Measurements from ENCODE around the gene LTBP3. TPM values are rescaled to one million over a fixed set of nuclear protein-coding genes. Genes with fewer than 3 reads are reported as not detected.

The LTBP3 gene
- total and polyA plus RNA-seq, 9 of the 15 experiments (the other 6 are each of a cell fraction or from before 2014, with no cell fraction given): 0.06 to 20.5 (median 4.8) TPM

DNA sequence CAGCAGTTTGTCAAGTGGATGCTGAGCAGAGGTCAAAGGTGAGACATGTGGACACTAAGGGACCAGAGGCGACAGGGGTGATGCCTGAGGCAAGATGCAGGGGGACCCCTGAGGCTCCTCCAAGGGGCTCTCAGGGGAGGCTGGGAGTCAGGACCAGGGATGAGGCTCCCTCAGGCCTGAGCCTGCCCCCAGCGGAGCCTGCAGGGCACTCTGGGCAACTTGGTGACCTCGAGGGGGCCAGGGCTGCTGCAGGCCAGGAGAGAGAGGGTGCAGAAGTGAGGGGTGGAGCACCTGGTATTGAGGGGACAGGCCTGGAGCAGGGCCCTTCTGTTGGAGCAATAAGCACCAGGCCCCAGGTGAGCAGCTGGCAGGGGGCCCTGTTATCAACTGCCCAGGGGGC is 23.8 kb upstream of the LTBP3 start:
- Histone ChIP-seq H2AFZ (ENCODE audit: low read depth, low read length) (no peak overlapping the region), H3K27me3 (ENCODE audit: control insufficient read depth in 2 of 2, insufficient read depth in 2 of 2, low read length in 2 of 2) (no peaks in the 10 kb centered on the region), H3K9me3 (replicated peaks; ENCODE audit: control insufficient read depth, insufficient read depth, low read depth, low read length) (no peaks in the 10 kb centered on the region), H3K4me2 (ENCODE audit: insufficient read depth, low read length) (no peak overlapping the region), H3K27ac (ENCODE audit: extremely low read depth, low read depth, low read length) (no peak overlapping the region), H3K79me2 (ENCODE audit: control insufficient read depth, insufficient read depth, low read length) (peaks cover 19% of the 10 kb centered on the region), H3K4me1 (replicated peaks in 1 of 2; ENCODE audit: control insufficient read depth in 2 of 2, insufficient read depth in 2 of 2, low read length in 2 of 2) (peaks cover 19 to 74% of the 10 kb centered on the region in 2 experiments), H3K9me1 (ENCODE audit: control insufficient read depth, insufficient read depth, low read length) (no peaks in the 10 kb centered on the region), H4K20me1 (replicated peaks; ENCODE audit: control insufficient read depth, insufficient read depth, low read length) (no peaks in the 10 kb centered on the region), H3K4me3 (no peak overlapping the region), H3K9ac (ENCODE audit: insufficient read depth in 1 of 2, low read depth in 2 of 2, low read length in 2 of 2) (peak overlapping the region in 1 of 2 experiments; percentile 35; a peak in 2 of 4 replicates), H3K36me3 (ENCODE audit: control insufficient read depth, insufficient read depth, low read length) (peaks cover 79% of the 10 kb centered on the region; the same call in 2 of the 3 replicates)
- intact Hi-C loops (cut with micrococcal nuclease) (no loop called here), in situ Hi-C loops (cut with MboI) (no loop called here)
- TF ChIP-seq, protein P1, sequence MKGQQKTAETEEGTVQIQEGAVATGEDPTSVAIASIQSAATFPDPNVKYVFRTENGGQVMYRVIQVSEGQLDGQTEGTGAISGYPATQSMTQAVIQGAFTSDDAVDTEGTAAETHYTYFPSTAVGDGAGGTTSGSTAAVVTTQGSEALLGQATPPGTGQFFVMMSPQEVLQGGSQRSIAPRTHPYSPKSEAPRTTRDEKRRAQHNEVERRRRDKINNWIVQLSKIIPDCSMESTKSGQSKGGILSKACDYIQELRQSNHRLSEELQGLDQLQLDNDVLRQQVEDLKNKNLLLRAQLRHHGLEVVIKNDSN (CRISPR knock-in tag; IDR thresholded peaks at IDR 0.05): no peak
- peak; percentile 51 for TF ChIP-seq POLR2G (IDR thresholded peaks at IDR 0.05; ENCODE audit: low read depth, low read length)
- WGBS (ENCODE audit: insufficient coverage, low coverage, missing lambda C conversion rate): 96% methylated on average over 2 of the region's 3 CpGs
- FAIRE-seq: no peak
- BruUV-seq (replicated peaks): no TSS peak
- DNase-seq (ENCODE audit: extremely low read depth in 1 of 4, low spot score in 3 of 4): no peak
- ATAC-seq: no peak
- CTCF ChIA-PET (ENCODE audit: low intra/inter-chr PET ratio): no interaction called here
- POLR2A ChIA-PET: interaction anchor here (0.6 to 1.2 kb wide), 3 partner anchors 34 to 83 kb away, joined by 3 to 4 read pairs (median 3); partner anchors contain the start of gene MALAT1

DNA sequence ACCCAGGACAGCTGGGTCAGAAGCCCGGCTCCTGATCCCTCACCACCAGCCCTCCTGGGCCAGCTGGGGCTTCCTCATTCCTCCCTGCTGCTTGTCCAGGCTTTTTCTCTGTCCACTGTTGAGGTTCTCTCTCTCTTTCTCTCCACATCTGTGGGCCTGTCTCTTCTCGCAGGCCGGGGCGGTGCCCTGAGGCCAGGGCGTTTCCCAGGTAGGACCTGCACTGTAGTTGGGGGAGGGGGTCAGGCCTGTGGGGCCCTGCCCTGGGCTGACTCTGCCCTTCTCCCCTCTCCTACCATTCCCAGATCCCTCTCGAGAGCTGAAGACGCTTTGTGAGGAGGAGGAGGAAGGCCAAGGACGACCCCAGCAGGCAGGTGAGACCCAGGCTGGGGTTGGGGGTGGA is 22.6 kb upstream of the LTBP3 start:
- Histone ChIP-seq H4K20me1 (replicated peaks; ENCODE audit: control insufficient read depth, insufficient read depth, low read length) (no peaks in the 10 kb centered on the region), H3K9me1 (ENCODE audit: control insufficient read depth, insufficient read depth, low read length) (no peaks in the 10 kb centered on the region), H3K4me3 (no peak overlapping the region), H2AFZ (ENCODE audit: low read depth, low read length) (no peak overlapping the region), H3K4me1 (replicated peaks in 1 of 2; ENCODE audit: control insufficient read depth in 2 of 2, insufficient read depth in 2 of 2, low read length in 2 of 2) (peaks cover 24 to 80% of the 10 kb centered on the region in 2 experiments), H3K27ac (ENCODE audit: extremely low read depth, low read depth, low read length) (no peak overlapping the region), H3K9ac (ENCODE audit: insufficient read depth in 1 of 2, low read depth in 2 of 2, low read length in 2 of 2) (peak overlapping the region in 1 of 2 experiments; percentile 71; a peak in 2 of 4 replicates), H3K27me3 (ENCODE audit: control insufficient read depth in 2 of 2, insufficient read depth in 2 of 2, low read length in 2 of 2) (no peaks in the 10 kb centered on the region), H3K79me2 (ENCODE audit: control insufficient read depth, insufficient read depth, low read length) (peaks cover 30% of the 10 kb centered on the region), H3K4me2 (ENCODE audit: insufficient read depth, low read length) (no peak overlapping the region), H3K36me3 (ENCODE audit: control insufficient read depth, insufficient read depth, low read length) (peaks cover 68% of the 10 kb centered on the region; the same call in 2 of the 3 replicates), H3K9me3 (replicated peaks; ENCODE audit: control insufficient read depth, insufficient read depth, low read depth, low read length) (no peaks in the 10 kb centered on the region)
- TF ChIP-seq TFE3 (CRISPR knock-in tag; IDR thresholded peaks at IDR 0.05): no peak
- 0 out of 2 replicates have a peak, but pooled peaks have one; percentile 33 for TF ChIP-seq POLR2G (IDR thresholded peaks at IDR 0.05; ENCODE audit: low read depth, low read length)
- WGBS (ENCODE audit: insufficient coverage, low coverage, missing lambda C conversion rate): 100% methylated on average over 1 of the region's 8 CpGs
- no peak for DNase-seq (ENCODE audit: extremely low read depth in 1 of 4, low spot score in 3 of 4)
- no peak for FAIRE-seq
- ChIA-PET CTCF (ENCODE audit: low intra/inter-chr PET ratio) (no interaction called here), POLR2A (interaction anchor here (0.9 kb wide), 1 partner anchor 193 kb away, joined by 3 read pairs; no protein-coding TSS in a partner anchor)
- in situ Hi-C loops (cut with MboI): no loop called here
- ATAC-seq: no peak
- intact Hi-C loops (cut with micrococcal nuclease): no loop called here
- no TSS peak for BruUV-seq (replicated peaks)
